Myometrial cell (primary cell): ENCODE results near the gene NFAM1. TPM values are rescaled to one million over a fixed set of nuclear protein-coding genes. Genes with fewer than 3 reads are reported as not detected.

Source experiments
- total RNA-seq: library from RNA; depleted of rRNA; stranded (reverse); fragments of >200 nt; gene quantifications from 2 replicates; pipeline ENCODE4 v1.2.3, GENCODE V29; 2015

The NFAM1 gene, protein sequence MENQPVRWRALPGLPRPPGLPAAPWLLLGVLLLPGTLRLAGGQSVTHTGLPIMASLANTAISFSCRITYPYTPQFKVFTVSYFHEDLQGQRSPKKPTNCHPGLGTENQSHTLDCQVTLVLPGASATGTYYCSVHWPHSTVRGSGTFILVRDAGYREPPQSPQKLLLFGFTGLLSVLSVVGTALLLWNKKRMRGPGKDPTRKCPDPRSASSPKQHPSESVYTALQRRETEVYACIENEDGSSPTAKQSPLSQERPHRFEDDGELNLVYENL
- 0.18 TPM in 1 of 2 replicates, not detected in the other for total RNA-seq

DNA sequence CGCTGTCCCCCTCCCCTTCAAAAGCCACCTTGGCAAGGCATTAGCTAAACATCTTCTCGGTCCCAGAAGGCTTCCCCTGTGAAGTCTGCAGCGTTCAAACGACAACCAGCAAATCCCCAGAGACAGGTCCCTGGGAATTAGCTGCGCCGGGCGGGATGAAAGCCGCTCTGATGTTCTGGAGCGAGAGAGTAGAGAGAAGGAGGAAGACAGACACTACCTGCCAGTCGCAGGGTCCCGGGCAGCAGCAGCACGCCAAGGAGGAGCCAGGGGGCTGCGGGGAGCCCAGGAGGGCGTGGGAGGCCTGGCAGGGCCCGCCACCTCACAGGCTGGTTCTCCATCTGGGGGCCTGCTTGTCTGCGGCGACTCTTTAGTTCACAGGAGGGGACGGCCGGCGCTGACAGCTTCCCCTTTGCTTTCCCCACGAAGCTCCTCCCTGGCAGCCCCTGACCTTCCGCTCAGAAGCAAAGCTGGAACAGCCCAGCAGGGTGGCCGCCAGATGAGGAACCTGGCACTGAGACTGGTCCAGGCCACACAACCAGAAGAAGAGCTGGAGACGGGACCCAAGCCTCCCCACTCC lies at the start of gene NFAM1:
TSS of gene NFAM1 (minus strand) at position 384 of the 577 bp plus-strand sequence. CDS start at position 338, 46 bp downstream.

Other genes with a start within 250 kb of the NFAM1 start
- gene TCF20, start 161.8 kb downstream of the NFAM1 start, total RNA-seq: 19.3 and 25.2 TPM in 2 replicates
- gene RRP7A, start 87.4 kb upstream of the NFAM1 start, total RNA-seq: 37.9 and 49.0 TPM in 2 replicates
- 6.9 and 20.2 TPM in 2 replicates for gene SERHL2, start 121.6 kb upstream of the NFAM1 start, total RNA-seq
- gene POLDIP3, start 182.5 kb upstream of the NFAM1 start, total RNA-seq: 30.3 TPM in 2 replicates
- gene ATP5MGL, start 208.2 kb upstream of the NFAM1 start, total RNA-seq: not detected in 2 replicates
- gene CYB5R3, start 217.0 kb upstream of the NFAM1 start, total RNA-seq: 147 and 154 TPM in 2 replicates